Mammary epithelial cell (primary cell): Measurements from ENCODE around the gene SRP14.

Source experiments
- CTCF ChIP-seq, 2 donors: IDR thresholded peaks in 1 of 2; conservative IDR thresholded peaks in 1 of 2; 2 replicates each; pipeline ENCODE4 v1.5.1; 2011 to 2012; ENCODE audit warnings: inconsistent platforms in 2 of 2, low read length in 2 of 2, mild to moderate bottlenecking in 2 of 2, control low read depth in 1 of 2, low read depth in 1 of 2; ENCODE audit not compliant: insufficient read depth in 1 of 2; ENCODE audit errors: extremely low read depth in 1 of 2
- EZH2 ChIP-seq: IDR thresholded peaks from 2 replicates; pipeline ENCODE4 v1.6.1; 2012; ENCODE audit warnings: low read length, inconsistent platforms, borderline replicate concordance

- TF ChIP-seq EZH2: no peak
- TF ChIP-seq CTCF (conservative IDR thresholded peaks at IDR 0.05 in 1 of 2, IDR thresholded peaks at IDR 0.05 in 1 of 2; ENCODE audit: extremely low read depth in 1 of 2, insufficient read depth in 1 of 2, low read depth in 1 of 2, low read length in 2 of 2): no peak
These were observed 45.7 kb upstream of the SRP14 start for GRCh38 chr15:40084650-40085049.
